H9 (cell line): ENCODE measurements around the gene SCIMP. TPM values are rescaled to one million over a fixed set of nuclear protein-coding genes. Genes with fewer than 3 reads are reported as not detected.

Experiments used
- DNase-seq: peaks from one replicate; pipeline ENCODE4 v3.0.0-alpha.2; 2017
- H2AFZ ChIP-seq: one replicate; pipeline ENCODE4 v1.6.1; 2013; ENCODE audit warnings: mild to moderate bottlenecking, low read length, control low read depth, moderate library complexity
- H2AK5ac ChIP-seq: 2 replicates; pipeline ENCODE4 v1.6.1; 2013; ENCODE audit warnings: low read length, control low read depth, mixed read lengths; ENCODE audit not compliant: insufficient read length
- H2BK120ac ChIP-seq: one replicate; pipeline ENCODE4 v1.6.1; 2013; ENCODE audit warnings: low read depth, mild to moderate bottlenecking, low read length, control low read depth, inconsistent platforms; ENCODE audit not compliant: poor library complexity, severe bottlenecking
- H2BK12ac ChIP-seq: 2 replicates; pipeline ENCODE4 v1.6.1; 2013; ENCODE audit warnings: low read length, control low read depth, mixed read lengths, low read depth; ENCODE audit not compliant: insufficient read length
- H2BK15ac ChIP-seq: 2 replicates; pipeline ENCODE4 v1.6.1; 2013; ENCODE audit warnings: low read depth, low read length, control low read depth
- H2BK20ac ChIP-seq: one replicate; pipeline ENCODE4 v1.6.1; 2013; ENCODE audit warnings: low read depth, mild to moderate bottlenecking, low read length, control low read depth, inconsistent platforms; ENCODE audit not compliant: poor library complexity, severe bottlenecking
- H2BK5ac ChIP-seq: 2 replicates; pipeline ENCODE4 v1.6.1; 2013; ENCODE audit warnings: low read length, control low read depth, mixed read lengths; ENCODE audit not compliant: insufficient read length
- H3K14ac ChIP-seq: 2 replicates; pipeline ENCODE4 v1.6.1; 2013; ENCODE audit warnings: low read length, control low read depth; ENCODE audit not compliant: insufficient read depth
- H3K18ac ChIP-seq: 2 replicates; pipeline ENCODE4 v1.6.1; 2013; ENCODE audit warnings: low read depth, mild to moderate bottlenecking, mixed read lengths, low read length, control low read depth; ENCODE audit not compliant: insufficient read length
- H3K23ac ChIP-seq: 2 replicates; pipeline ENCODE4 v1.6.1; 2013; ENCODE audit warnings: low read length, control low read depth, mixed read lengths, low read depth; ENCODE audit not compliant: insufficient read length
- H3K23me2 ChIP-seq: 2 replicates; pipeline ENCODE4 v1.6.1; 2013; ENCODE audit warnings: low read depth, mild to moderate bottlenecking, mixed read lengths, low read length, control low read depth; ENCODE audit not compliant: insufficient read length, poor library complexity, severe bottlenecking
- H3K27ac ChIP-seq: 2 replicates; pipeline ENCODE4 v1.5.1; 2013; ENCODE audit warnings: low read length, control low read depth, mixed read lengths, low read depth; ENCODE audit not compliant: insufficient read length
- H3K27me3 ChIP-seq: 2 replicates; pipeline ENCODE4 v1.6.1; 2013; ENCODE audit warnings: low read length, control low read depth, inconsistent platforms; ENCODE audit not compliant: insufficient read depth
- H3K4ac ChIP-seq: 2 replicates; pipeline ENCODE4 v1.6.1; 2013; ENCODE audit warnings: low read depth, mild to moderate bottlenecking, control low read depth, inconsistent platforms, low read length, moderate library complexity
- H3K4me1 ChIP-seq: 2 replicates; pipeline ENCODE4 v1.6.1; 2013; ENCODE audit warnings: low read length, control low read depth, inconsistent platforms; ENCODE audit not compliant: insufficient read depth
- H3K4me2 ChIP-seq: 2 replicates; pipeline ENCODE4 v1.6.1; 2013; ENCODE audit warnings: low read length, control low read depth, mixed read lengths; ENCODE audit not compliant: insufficient read length, insufficient read depth
- H3K56ac ChIP-seq: 2 replicates; pipeline ENCODE4 v1.6.1; 2013; ENCODE audit warnings: low read depth, mild to moderate bottlenecking, mixed read lengths, low read length, control low read depth; ENCODE audit not compliant: insufficient read length
- H3K79me1 ChIP-seq: 2 replicates; pipeline ENCODE4 v1.6.1; 2013; ENCODE audit warnings: low read depth, mild to moderate bottlenecking, moderate library complexity, low read length, control low read depth, inconsistent platforms; ENCODE audit not compliant: insufficient read depth, poor library complexity, severe bottlenecking
- H3K79me2 ChIP-seq: 2 replicates; pipeline ENCODE4 v1.6.1; 2013; ENCODE audit warnings: low read length, control low read depth, inconsistent platforms; ENCODE audit not compliant: insufficient read depth
- H3K9ac ChIP-seq: 2 replicates; pipeline ENCODE4 v1.6.1; 2013; ENCODE audit warnings: low read length, control low read depth, mixed read lengths; ENCODE audit not compliant: insufficient read length; ENCODE audit errors: extremely low read depth
- H3K9me3 ChIP-seq: one replicate; pipeline ENCODE4 v1.6.1; 2013; ENCODE audit warnings: low read depth, low read length, inconsistent platforms; ENCODE audit not compliant: control insufficient read depth
- H3T11ph ChIP-seq: one replicate; pipeline ENCODE4 v1.6.1; 2013; ENCODE audit warnings: mild to moderate bottlenecking, low read length, control low read depth, inconsistent platforms
- H4K20me1 ChIP-seq: one replicate; pipeline ENCODE4 v1.6.1; 2013; ENCODE audit not compliant: control insufficient read depth, insufficient read length, insufficient read depth
- H4K5ac ChIP-seq: 2 replicates; pipeline ENCODE4 v1.6.1; 2013; ENCODE audit warnings: low read depth, mild to moderate bottlenecking, mixed read lengths, low read length, control low read depth; ENCODE audit not compliant: insufficient read length
- H4K8ac ChIP-seq: replicated peaks from 2 replicates; pipeline ENCODE4 v1.6.1; 2013; ENCODE audit warnings: low read length, control low read depth, mixed read lengths, low read depth; ENCODE audit not compliant: insufficient read length
- H4K91ac ChIP-seq: 2 replicates; pipeline ENCODE4 v1.6.1; 2013; ENCODE audit warnings: low read depth, mild to moderate bottlenecking, moderate library complexity, mixed read lengths, low read length, control low read depth; ENCODE audit not compliant: insufficient read length
- H3K27ac Mint-ChIP-seq, 3 experiments: 2 replicates in 2 of 3; 3 replicates in 1 of 3; pipeline ENCODE4 v1.8.0; 2020 to 2021; ENCODE audit warnings: mixed read lengths in 3 of 3, mild to moderate bottlenecking in 1 of 3, moderate library complexity in 1 of 3
- H3K27me3 Mint-ChIP-seq: 2 replicates; pipeline ENCODE4 v1.8.0; 2021; ENCODE audit warnings: low read depth, mild to moderate bottlenecking, moderate library complexity, mixed read lengths
- H3K36me3 Mint-ChIP-seq, 3 experiments: 2 replicates in 2 of 3; 3 replicates in 1 of 3; pipeline ENCODE4 v1.8.0; 2020 to 2021; ENCODE audit warnings: low read depth in 3 of 3, mixed read lengths in 3 of 3; ENCODE audit not compliant: insufficient read depth in 1 of 3
- H3K4me1 Mint-ChIP-seq, 2 experiments: 2 replicates each; pipeline ENCODE4 v1.8.0; 2020; ENCODE audit warnings: mixed read lengths in 2 of 2
- H3K4me3 Mint-ChIP-seq, 2 experiments: 2 replicates in 1 of 2; 3 replicates in 1 of 2; pipeline ENCODE4 v1.8.0; 2020 to 2021; ENCODE audit warnings: mild to moderate bottlenecking in 2 of 2, mixed read lengths in 2 of 2, moderate library complexity in 1 of 2
- H3K9me3 Mint-ChIP-seq, 2 experiments: 2 replicates in 1 of 2; 3 replicates in 1 of 2; pipeline ENCODE4 v1.8.0; 2020; ENCODE audit warnings: mild to moderate bottlenecking in 2 of 2, mixed read lengths in 2 of 2, moderate library complexity in 1 of 2
- WGBS: extraction: QIAGEN DNeasy Blood & Tissue Kit; methylation state at CpG from one replicate; pipeline ENCODE4 v1.1.7; 2013; ENCODE audit warnings: missing lambda C conversion rate, low lambda C conversion rate, mixed read lengths; ENCODE audit not compliant: insufficient read length; ENCODE audit errors: extremely low coverage; 5-methylcytosine and 5-hydroxymethylcytosine counted together
- total RNA-seq: library from RNA; stranded (reverse); gene quantifications from 2 replicates; pipeline ENCODE4 v1.2.1, GENCODE V29; 2021
- TF ChIP-seq, protein P1 (sequence below): fragments of 200-600 bp; sonication (generic); conservative IDR thresholded peaks from 3 replicates; pipeline ENCODE4 v1.8.0; 2021; ENCODE audit warnings: antibody characterized with exemption, mild to moderate bottlenecking

The SCIMP gene
- total RNA-seq, 1 experiment from 2014 or later = not detected

DNA sequence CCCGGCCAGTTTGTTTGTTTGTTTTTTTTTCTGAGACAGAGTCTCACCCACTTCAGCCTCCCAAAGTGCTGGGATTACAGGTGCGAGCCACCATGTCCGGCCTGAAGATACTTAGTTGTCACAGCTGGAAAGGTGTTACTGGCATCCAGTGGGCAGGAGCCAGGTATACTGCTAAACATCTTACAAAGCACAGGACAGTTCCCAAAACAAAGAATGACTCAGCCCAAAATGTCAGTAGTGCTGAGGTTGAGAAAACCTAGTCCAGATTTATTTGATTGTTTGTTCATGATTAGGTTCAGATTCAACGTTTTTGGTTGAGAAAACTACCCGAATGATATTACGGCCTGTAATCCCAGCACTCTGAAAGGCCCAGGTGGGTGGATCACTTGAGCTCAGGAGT lies 28.8 kb upstream of the SCIMP start:
- Mint-ChIP-seq H3K27ac (no peak overlapping the region), H3K4me1 (no peaks in the 10 kb centered on the region), H3K27me3 (no peaks in the 10 kb centered on the region; the same call in none of the 2 replicates), H3K4me3 (no peak overlapping the region), H3K36me3 (no peaks in the 10 kb centered on the region), H3K9me3 (peaks cover 0 to 4% of the 10 kb centered on the region in 2 experiments; a peak in 1 of 5 replicates)
- H3K9ac ChIP-seq = no peak overlapping the region
- no peak overlapping the region for H3K27ac ChIP-seq
- H3K56ac ChIP-seq = no peak overlapping the region
- no peak overlapping the region for H4K8ac ChIP-seq
- H2BK12ac ChIP-seq = no peak overlapping the region
- no peaks in the 10 kb centered on the region for H4K20me1 ChIP-seq
- no peak overlapping the region for H2BK120ac ChIP-seq
- no peak overlapping the region for H2AFZ ChIP-seq
- no peak overlapping the region for H2BK15ac ChIP-seq
- no peak overlapping the region for H3K4me2 ChIP-seq
- no peak overlapping the region for H3K23ac ChIP-seq
- H3K27me3 ChIP-seq = no peaks in the 10 kb centered on the region
- no peak overlapping the region for H2BK20ac ChIP-seq
- H2AK5ac ChIP-seq = no peak overlapping the region
- H3T11ph ChIP-seq = no peak overlapping the region
- H4K5ac ChIP-seq = no peak overlapping the region
- no CpG with 5 or more reads among the region's 6 CpGs for WGBS
- no peak for DNase-seq
- TF ChIP-seq, protein P1, sequence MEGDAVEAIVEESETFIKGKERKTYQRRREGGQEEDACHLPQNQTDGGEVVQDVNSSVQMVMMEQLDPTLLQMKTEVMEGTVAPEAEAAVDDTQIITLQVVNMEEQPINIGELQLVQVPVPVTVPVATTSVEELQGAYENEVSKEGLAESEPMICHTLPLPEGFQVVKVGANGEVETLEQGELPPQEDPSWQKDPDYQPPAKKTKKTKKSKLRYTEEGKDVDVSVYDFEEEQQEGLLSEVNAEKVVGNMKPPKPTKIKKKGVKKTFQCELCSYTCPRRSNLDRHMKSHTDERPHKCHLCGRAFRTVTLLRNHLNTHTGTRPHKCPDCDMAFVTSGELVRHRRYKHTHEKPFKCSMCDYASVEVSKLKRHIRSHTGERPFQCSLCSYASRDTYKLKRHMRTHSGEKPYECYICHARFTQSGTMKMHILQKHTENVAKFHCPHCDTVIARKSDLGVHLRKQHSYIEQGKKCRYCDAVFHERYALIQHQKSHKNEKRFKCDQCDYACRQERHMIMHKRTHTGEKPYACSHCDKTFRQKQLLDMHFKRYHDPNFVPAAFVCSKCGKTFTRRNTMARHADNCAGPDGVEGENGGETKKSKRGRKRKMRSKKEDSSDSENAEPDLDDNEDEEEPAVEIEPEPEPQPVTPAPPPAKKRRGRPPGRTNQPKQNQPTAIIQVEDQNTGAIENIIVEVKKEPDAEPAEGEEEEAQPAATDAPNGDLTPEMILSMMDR = no peak
- no peaks in the 10 kb centered on the region for H3K79me2 ChIP-seq
- H3K4me1 ChIP-seq = no peaks in the 10 kb centered on the region
- no peaks in the 10 kb centered on the region for H3K23me2 ChIP-seq
- no peak overlapping the region for H2BK5ac ChIP-seq
- no peak overlapping the region for H4K91ac ChIP-seq
- H3K18ac ChIP-seq = no peak overlapping the region
- no peak overlapping the region for H3K4ac ChIP-seq
- H3K9me3 ChIP-seq = no peaks in the 10 kb centered on the region
- H3K79me1 ChIP-seq = no peaks in the 10 kb centered on the region
- no peak overlapping the region for H3K14ac ChIP-seq
